Thyroid gland (tissue), 4 donors: ENCODE results near the gene MNT. TPM values are rescaled to one million over a fixed set of nuclear protein-coding genes. Genes with fewer than 3 reads are reported as not detected.

Experiments used
- DNase-seq, 2 donors: peaks; one replicate each; pipeline ENCODE4 v3.0.0-alpha.2; 2019
- H3K27ac ChIP-seq, 3 donors: fragments of 200-600 bp; sonication (generic); 1 replicate in 2 of 3; 2 replicates in 1 of 3; pipeline ENCODE4 v1.5.1; 2016 to 2019; ENCODE audit warnings: mild to moderate bottlenecking in 1 of 3, moderate library complexity in 1 of 3
- H3K27me3 ChIP-seq: fragments of 200-600 bp; sonication (generic); one replicate; pipeline ENCODE4 v1.5.1; 2019
- H3K36me3 ChIP-seq, 2 donors: fragments of 200-600 bp; sonication (generic); one replicate each; pipeline ENCODE4 v1.5.1; 2016 to 2019
- H3K4me1 ChIP-seq, 2 donors: fragments of 200-600 bp; sonication (generic); one replicate each; pipeline ENCODE4 v1.5.1; 2017 to 2019
- H3K4me3 ChIP-seq, 3 donors: fragments of 200-600 bp; sonication (generic); replicated peaks in 1 of 3; 1 replicate in 2 of 3; 2 replicates in 1 of 3; pipeline ENCODE4 v1.5.1; 2016; ENCODE audit warnings: mild to moderate bottlenecking in 1 of 3
- H3K9me3 ChIP-seq: fragments of 200-600 bp; sonication (generic); one replicate; pipeline ENCODE4 v1.5.1; 2017
- POLR2A ChIP-seq, 2 donors: fragments of 450-650 bp; IDR thresholded peaks; one replicate each; pipeline ENCODE4 v1.6.1; 2017; ENCODE audit warnings: antibody characterized with exemption in 2 of 2, mild to moderate bottlenecking in 2 of 2, moderate library complexity in 1 of 2
- WGBS, 2 donors: methylation state at CpG; one replicate each; pipeline ENCODE4 v1.1.5; 2017; 5-methylcytosine and 5-hydroxymethylcytosine counted together
- intact Hi-C: fragments of 100-400 bp; cut with DNase I; formaldehyde crosslinking; loops from one replicate; pipeline ENCODE4 v1.15.1; 2023
- total RNA-seq, 4 donors: library from RNA; depleted of rRNA; stranded (reverse); fragments of >200 nt; gene quantifications; one replicate each; pipeline ENCODE4 v1.2.3, GENCODE V29; 2016
- TF ChIP-seq, protein P1 (sequence below), 6 experiments: fragments of 200-600 bp in 3 of 6; fragments of 450-650 bp in 3 of 6; sonication (generic) in 3 of 6; IDR thresholded peaks; one replicate each; pipeline ENCODE4 v1.5.1; 2016 to 2019; ENCODE audit warnings: antibody characterized with exemption in 6 of 6, mild to moderate bottlenecking in 2 of 6, inconsistent platforms in 1 of 6, moderate library complexity in 1 of 6

MNT gene
- total RNA-seq, 4 donors from 2014 or later, result 8.2 to 28.9 (median 10.9) TPM

DNA sequence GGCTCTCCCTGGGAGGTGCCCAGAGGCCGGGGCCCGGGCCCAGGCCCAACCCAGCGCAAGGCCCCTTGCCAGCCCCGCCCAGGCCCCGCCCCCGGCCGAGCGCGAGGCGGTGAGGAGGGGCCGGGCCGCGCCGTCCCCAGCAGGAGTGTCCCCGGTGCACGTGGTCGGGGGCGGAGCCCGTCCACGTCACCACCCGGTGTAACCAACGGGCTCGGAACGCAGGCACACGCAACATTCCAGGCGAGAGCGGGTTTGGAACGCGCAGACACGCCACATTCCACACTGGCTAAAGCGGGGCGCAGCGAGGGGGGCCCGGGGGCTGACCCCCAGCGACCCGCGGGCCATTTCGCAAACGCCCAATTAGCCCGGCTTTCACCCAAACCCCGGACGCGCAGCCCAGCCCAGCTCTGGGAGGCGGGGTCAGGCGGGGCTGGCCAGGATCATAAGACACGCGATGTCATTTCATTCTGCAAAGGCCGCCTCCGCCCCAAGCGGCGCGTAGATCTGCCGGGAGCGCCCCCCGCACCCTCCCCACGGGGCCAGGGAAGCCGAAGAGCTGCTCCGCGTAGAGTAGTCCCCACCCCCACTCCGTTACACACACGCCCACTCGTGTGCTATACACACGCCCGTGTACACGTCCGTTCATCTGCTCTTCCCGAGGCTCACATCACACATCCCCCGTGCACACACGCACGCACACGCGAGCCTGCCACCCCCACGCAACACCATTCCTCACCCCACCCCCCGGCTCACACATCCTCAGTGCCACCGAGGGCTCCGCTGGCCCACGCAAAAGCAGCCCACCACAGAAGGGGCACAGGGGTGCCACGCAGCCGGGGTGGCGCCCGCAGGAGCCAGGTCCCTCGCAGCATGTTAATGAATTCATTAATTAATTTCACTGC lies 1.0 kb downstream of the MNT start:
- peaks cover 46 to 64% of the 10 kb centered on the region in 2 donors for H3K4me1 ChIP-seq
- TF ChIP-seq, protein P1, sequence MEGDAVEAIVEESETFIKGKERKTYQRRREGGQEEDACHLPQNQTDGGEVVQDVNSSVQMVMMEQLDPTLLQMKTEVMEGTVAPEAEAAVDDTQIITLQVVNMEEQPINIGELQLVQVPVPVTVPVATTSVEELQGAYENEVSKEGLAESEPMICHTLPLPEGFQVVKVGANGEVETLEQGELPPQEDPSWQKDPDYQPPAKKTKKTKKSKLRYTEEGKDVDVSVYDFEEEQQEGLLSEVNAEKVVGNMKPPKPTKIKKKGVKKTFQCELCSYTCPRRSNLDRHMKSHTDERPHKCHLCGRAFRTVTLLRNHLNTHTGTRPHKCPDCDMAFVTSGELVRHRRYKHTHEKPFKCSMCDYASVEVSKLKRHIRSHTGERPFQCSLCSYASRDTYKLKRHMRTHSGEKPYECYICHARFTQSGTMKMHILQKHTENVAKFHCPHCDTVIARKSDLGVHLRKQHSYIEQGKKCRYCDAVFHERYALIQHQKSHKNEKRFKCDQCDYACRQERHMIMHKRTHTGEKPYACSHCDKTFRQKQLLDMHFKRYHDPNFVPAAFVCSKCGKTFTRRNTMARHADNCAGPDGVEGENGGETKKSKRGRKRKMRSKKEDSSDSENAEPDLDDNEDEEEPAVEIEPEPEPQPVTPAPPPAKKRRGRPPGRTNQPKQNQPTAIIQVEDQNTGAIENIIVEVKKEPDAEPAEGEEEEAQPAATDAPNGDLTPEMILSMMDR (IDR thresholded peaks at IDR 0.05), result no peak
- TF ChIP-seq POLR2A (IDR thresholded peaks at IDR 0.05), result peak; percentile 54 to 92
- intact Hi-C loops, result no loop called here
- no peaks in the 10 kb centered on the region for H3K27me3 ChIP-seq
- no peaks in the 10 kb centered on the region for H3K36me3 ChIP-seq
- peak overlapping the region; percentile 92 to 98 (median 95) for H3K27ac ChIP-seq
- no peaks in the 10 kb centered on the region for H3K9me3 ChIP-seq
- H3K4me3 ChIP-seq, result peak overlapping the region; percentile 43 to 95 (median 94)
- DNase-seq, result peak; percentile 97
- WGBS, 2 donors, result 0 to 2% methylated on average over 31 to 37 of the region's 82 CpGs

DNA sequence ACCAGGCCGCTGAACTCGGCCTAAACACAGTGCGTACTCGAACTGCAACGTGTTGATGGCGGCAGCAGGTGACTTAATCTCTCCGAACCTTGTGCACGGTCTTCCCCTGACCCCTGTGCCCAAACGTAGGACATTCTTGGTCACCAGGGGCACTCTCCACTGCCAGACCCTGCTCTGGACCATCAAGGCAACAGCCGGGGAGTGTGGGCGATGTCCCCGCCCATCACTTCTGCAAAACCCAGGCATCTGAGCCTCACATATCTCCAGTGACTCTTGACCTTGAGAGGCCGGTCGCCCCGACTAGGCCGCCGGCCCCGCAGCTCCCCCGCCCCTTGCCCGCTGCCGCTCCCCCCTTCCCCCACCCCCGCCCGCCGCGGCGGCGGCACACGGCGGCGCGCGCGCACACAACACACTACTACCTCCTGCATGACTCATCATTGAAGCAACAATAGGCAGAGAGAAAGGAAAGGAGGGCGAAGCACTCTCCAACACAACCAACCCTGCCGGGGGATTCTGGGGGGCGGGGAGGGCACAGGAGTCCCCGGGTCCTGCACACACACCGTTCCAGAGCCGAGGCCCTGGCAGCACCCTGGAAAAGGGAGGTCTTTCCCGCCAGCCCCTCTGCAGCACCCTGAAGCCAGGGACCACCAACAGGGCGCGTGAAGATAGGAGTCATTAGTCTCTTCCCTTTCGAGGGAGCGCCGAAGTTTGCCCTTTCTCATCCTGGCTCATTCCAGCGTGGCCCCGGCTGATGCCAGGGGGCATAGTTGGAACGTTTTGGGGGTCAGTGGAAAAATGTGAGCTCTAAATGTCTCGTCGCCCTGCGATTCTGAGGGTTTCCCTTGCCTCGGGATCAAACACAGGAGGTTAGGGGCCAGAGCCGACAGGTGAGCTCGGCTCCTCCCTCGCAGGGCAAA lies 1.9 kb downstream of the MNT start:
- no peaks in the 10 kb centered on the region for H3K36me3 ChIP-seq
- peak overlapping the region; percentile 13 to 95 (median 35) for H3K4me3 ChIP-seq
- TF ChIP-seq, protein P1 (IDR thresholded peaks at IDR 0.05), result no peak
- no peak for TF ChIP-seq POLR2A (IDR thresholded peaks at IDR 0.05)
- 24 to 34% methylated on average over 20 to 27 of the region's 55 CpGs for WGBS, 2 donors
- H3K9me3 ChIP-seq, result no peaks in the 10 kb centered on the region
- H3K27me3 ChIP-seq, result no peaks in the 10 kb centered on the region
- peak; percentile 64 to 67 for DNase-seq
- intact Hi-C loops, result no loop called here
- H3K27ac ChIP-seq, result peak overlapping the region; percentile 92 to 98 (median 95)
- H3K4me1 ChIP-seq, result peaks cover 52 to 64% of the 10 kb centered on the region in 2 donors

DNA sequence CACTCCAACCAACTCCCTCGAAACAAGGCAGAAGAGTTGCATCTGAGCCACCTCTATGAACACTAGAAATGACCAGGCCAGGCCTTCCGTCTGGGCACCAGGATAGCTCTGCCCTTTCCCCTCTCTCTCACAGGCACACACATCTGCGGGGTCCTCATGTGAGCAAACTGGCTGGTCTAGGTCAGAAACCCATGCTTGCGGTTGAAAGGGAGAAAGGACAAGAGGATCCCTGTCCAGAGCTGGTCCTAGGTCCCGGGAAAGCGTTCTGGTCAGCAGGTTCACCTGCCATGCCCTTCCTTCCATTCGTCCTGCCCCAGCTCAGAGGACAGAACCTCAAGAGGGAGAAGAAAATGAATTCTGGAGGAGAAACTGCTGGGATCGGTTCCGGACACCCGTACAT lies 2.7 kb downstream of the MNT start:
- no peaks in the 10 kb centered on the region for H3K9me3 ChIP-seq
- no peak for TF ChIP-seq POLR2A (IDR thresholded peaks at IDR 0.05)
- TF ChIP-seq, protein P1 (IDR thresholded peaks at IDR 0.05), result no peak
- no peaks in the 10 kb centered on the region for H3K27me3 ChIP-seq
- WGBS, 2 donors, result 74 to 81% methylated on average over 9 to 10 of the region's 10 CpGs
- peak overlapping the region in 1 of 3 donors; percentile 95 for H3K4me3 ChIP-seq
- peak overlapping the region; percentile 92 to 98 (median 95) for H3K27ac ChIP-seq
- DNase-seq, result no peak
- H3K36me3 ChIP-seq, result no peaks in the 10 kb centered on the region
- intact Hi-C loops, result no loop called here
- peaks cover 52 to 59% of the 10 kb centered on the region in 2 donors for H3K4me1 ChIP-seq

DNA sequence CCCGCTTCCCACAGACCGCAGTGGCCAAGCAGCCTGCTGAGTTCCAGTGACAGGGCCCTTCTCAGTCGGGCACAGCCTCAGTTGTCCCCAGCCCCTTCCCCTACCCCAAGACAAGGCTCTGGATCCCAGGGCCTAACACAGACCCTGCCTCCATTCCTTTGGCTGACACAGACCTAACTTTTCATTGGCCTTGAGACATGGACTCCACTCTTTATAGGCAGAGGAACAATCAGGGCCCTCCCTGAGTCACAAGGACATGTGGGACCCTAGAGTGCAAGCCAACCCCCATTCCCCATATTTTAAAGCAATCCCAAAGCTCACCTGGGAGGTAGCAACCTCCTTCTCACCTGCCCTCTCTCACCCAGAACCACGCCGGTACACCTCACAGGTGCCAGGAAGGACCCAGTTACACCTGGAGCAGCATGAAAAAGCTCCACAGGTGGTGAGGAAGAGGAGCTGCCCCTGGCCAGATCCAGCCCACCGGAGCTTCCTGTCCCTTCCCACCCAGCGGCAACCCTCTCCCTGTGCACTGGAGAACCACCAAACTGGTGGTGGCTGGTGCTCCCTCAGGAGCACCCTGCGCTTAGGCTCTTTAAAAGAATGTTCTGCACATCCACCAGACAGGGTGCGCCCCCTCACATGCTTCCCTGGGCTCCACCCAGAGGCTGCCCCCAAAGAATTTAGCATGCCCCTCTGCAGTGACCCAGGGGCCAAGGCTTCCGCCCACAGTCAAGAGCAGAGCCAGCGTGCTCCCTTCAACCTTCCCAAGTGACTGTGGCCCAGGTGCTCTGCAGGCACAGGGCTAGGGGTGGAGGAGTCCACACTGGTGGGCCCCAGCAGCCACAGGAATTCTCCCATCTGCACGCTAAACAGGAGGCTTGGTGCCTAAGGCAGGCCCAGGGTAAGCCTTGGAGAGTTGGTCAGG lies 3.4 kb downstream of the MNT start:
- peaks cover 50 to 55% of the 10 kb centered on the region in 2 donors for H3K4me1 ChIP-seq
- no peaks in the 10 kb centered on the region for H3K36me3 ChIP-seq
- H3K9me3 ChIP-seq, result no peaks in the 10 kb centered on the region
- 63 to 64% methylated on average over 7 to 11 of the region's 12 CpGs for WGBS, 2 donors
- peak in 1 of 2 donors; percentile 5 for DNase-seq
- no peaks in the 10 kb centered on the region for H3K27me3 ChIP-seq
- TF ChIP-seq POLR2A (IDR thresholded peaks at IDR 0.05), result no peak
- TF ChIP-seq, protein P1 (IDR thresholded peaks at IDR 0.05), result no peak
- H3K27ac ChIP-seq, result peak overlapping the region; percentile 85 to 95 (median 92)
- intact Hi-C loops, result no loop called here
- H3K4me3 ChIP-seq, result peak overlapping the region in 1 of 3 donors; percentile 22
